GM21515 (cell line): ENCODE data around the gene RAI2.
"Not testable (repeated sequence)": the region's sequence is repeated elsewhere in the genome, so short reads cannot be mapped to it uniquely, and the experiment has no call there.

Experiments used
- ATAC-seq: cut with Tn5 transposase; IDR thresholded peaks from one replicate; pipeline ENCODE4 v1.9.1; 2021; ENCODE audit not compliant: unreplicated experiment

The RAI2 gene

GRCh38 chrX:17787557-17787956 lies 73.5 kb downstream of the RAI2 start:
- no peak for ATAC-seq

GRCh38 chrX:17786554-17787347 lies 74.3 kb downstream of the RAI2 start:
- not testable (repeated sequence) for ATAC-seq

DNA sequence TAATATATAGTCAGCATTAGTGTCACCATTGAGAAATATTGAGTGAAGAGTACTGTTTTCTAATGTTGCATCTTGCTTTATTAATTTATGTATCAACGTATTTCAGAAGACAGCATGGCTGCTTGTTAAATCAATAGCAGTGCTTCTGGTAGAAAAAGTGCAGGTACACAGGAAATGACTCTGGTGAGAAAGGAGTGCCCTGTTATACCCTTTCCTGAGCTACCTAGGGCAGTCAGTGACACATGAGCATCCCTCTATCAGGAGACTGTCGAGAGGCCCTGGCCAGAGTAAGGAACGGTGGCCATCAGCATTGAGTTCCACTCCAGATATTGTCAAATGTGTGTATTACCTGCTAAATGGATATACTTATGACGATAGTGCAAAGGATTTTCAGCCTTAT lies 81.7 kb downstream of the RAI2 start:
- ATAC-seq = no peak

GRCh38 chrX:17778997-17779396 lies 82.1 kb downstream of the RAI2 start:
- no peak for ATAC-seq

DNA sequence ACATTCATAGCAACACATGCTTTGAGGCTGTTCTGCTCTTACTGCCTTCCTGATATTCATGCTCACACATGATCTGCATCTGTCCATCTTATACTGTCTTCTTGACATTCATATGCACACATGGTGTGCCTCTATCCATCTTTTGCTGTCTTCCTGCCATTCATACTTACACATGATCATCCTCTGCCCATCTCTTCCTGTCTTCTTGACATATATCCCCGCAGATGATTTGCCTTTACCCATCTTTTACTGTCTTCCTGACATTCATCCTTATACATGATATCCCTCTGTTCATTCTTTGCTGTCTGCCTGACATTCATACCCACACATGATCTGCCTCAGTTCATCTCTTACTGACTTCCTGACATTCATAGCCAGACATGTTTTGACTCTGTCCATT lies 87.0 kb downstream of the RAI2 start:
- no peak for ATAC-seq

DNA sequence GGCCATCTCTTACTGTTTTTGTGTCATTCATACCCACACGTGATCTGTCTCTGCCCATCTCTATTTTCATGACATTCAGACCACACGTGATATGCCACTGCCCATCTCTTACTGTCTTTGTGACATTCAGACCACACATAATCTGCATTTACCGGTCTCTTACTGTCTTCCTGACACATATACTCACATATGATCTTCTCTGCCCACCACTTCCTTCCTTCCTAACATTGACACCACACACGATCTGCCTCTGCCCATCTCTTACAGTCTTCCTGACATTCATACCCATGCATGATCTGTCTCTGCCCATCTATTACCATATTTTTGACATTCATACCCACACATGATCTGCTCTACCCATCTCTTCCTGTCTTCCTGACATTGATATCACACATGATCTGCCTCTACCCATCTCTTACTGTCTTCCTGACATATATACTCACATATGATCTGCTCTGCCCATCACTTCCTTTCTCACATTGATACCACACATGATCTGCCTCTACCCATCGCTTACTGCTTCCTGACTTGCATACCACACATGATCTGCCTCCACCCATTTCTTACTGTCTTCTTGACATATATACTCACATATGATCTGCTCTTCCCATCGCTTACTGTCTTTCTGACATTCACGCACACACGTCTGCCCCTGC lies 87.7 kb downstream of the RAI2 start:
- no peak for ATAC-seq

DNA sequence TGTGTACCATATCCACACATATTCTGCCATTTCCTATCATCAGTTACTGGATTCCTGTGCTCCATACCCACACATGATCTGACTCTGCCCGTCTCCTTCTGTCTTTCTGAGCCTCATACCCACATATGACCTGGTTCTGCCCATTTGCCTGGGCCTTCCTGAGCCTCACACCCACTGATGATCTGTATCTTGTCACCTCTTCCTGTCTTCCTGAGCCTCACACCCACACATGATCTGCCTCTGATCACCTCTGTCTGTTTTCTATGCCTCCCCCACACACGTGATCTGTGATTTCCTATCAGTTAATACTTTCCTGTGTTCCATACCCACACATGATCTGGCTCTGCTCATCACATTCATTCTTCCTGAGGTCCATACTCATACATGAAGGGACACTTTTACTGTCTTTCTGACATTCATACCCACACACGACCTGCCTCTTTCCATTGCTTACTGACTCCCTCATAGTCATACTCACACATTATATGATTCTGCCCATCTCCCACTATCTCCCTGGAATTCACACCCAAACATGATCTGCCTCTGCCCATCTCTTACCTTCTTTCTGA lies 91.3 kb downstream of the RAI2 start:
- ATAC-seq = no peak

GRCh38 chrX:17768997-17769396 lies 92.1 kb downstream of the RAI2 start:
- no peak for ATAC-seq

GRCh38 chrX:17767734-17768133 lies 93.4 kb downstream of the RAI2 start:
- ATAC-seq = no peak

- ATAC-seq = no peak
Observed at GRCh38 chrX:17759990-17760389, 101.1 kb downstream of the RAI2 start.

GRCh38 chrX:17758382-17758781 lies 102.7 kb downstream of the RAI2 start:
- peak; percentile 70 for ATAC-seq

DNA sequence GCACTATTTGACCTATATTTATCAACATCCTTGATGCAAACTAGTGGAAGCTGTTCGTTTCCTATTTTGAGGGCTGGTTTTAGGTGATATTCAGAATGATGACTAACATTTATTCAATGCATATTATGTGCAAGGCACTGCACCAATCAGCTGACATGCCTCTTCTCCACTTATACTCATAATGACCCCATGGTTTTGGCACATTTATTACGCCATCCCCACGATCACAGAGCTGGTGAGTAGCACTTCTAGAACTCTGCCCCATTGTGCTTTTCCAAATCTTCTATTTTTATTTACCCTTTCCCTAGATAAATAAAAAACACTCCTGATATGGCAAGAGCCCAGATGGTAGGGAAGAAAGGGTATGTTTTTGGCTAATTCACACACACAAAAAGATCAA lies 110.7 kb downstream of the RAI2 start:
- ATAC-seq = no peak
